HG03460 (cell line): ENCODE measurements around the gene RARB.

ENCODE experiments used
- ATAC-seq: cut with Tn5 transposase; IDR thresholded peaks from one replicate; pipeline ENCODE4 v1.9.1; 2021; ENCODE audit not compliant: unreplicated experiment

Gene RARB

GRCh38 chr3:25421747-25422146 is 6.3 kb upstream of the RARB start:
- ATAC-seq = no peak

- no peak for ATAC-seq
Measured at GRCh38 chr3:25423780-25424588, 4.1 kb upstream of the RARB start.

- no peak for ATAC-seq
Measured at GRCh38 chr3:25424614-25425013, 3.4 kb upstream of the RARB start.

- no peak for ATAC-seq
Measured at GRCh38 chr3:25426408-25426807, 1.7 kb upstream of the RARB start.

- ATAC-seq = no peak
Measured at GRCh38 chr3:25427155-25427554, 908 bp upstream of the RARB start.

- ATAC-seq = no peak
Measured at GRCh38 chr3:25427563-25427941, 511 bp upstream of the RARB start.

- ATAC-seq = no peak
Measured at GRCh38 chr3:25428789-25429335, 799 bp downstream of the RARB start.

GRCh38 chr3:25429361-25430286 is 1.6 kb downstream of the RARB start:
- ATAC-seq = no peak

- no peak for ATAC-seq
Measured at GRCh38 chr3:25430287-25430934, 2.3 kb downstream of the RARB start.

GRCh38 chr3:25430935-25431770 is 3.1 kb downstream of the RARB start:
- no peak for ATAC-seq

- ATAC-seq = no peak
Measured at GRCh38 chr3:25432176-25432720, 4.2 kb downstream of the RARB start.

- no peak for ATAC-seq
Measured at GRCh38 chr3:25433106-25433505, 5.0 kb downstream of the RARB start.

- no peak for ATAC-seq
Measured at GRCh38 chr3:25433868-25434267, 5.8 kb downstream of the RARB start.

GRCh38 chr3:25437953-25438352 is 9.9 kb downstream of the RARB start:
- ATAC-seq = no peak

- no peak for ATAC-seq
Measured at GRCh38 chr3:25438791-25439555, 10.9 kb downstream of the RARB start.

- no peak for ATAC-seq
Measured at GRCh38 chr3:25441234-25441856, 13.3 kb downstream of the RARB start.

- ATAC-seq = no peak
Measured at GRCh38 chr3:25442486-25442885, 14.4 kb downstream of the RARB start.

GRCh38 chr3:25444273-25444672 is 16.2 kb downstream of the RARB start:
- no peak for ATAC-seq

- no peak for ATAC-seq
Measured at GRCh38 chr3:25445731-25446130, 17.7 kb downstream of the RARB start.
